ENCODE data around the gene MRE11.
"Not testable (repeated sequence)": the region's sequence is repeated elsewhere in the genome, so short reads cannot be mapped to it uniquely, and the experiment has no call there.

Gene MRE11

DNA sequence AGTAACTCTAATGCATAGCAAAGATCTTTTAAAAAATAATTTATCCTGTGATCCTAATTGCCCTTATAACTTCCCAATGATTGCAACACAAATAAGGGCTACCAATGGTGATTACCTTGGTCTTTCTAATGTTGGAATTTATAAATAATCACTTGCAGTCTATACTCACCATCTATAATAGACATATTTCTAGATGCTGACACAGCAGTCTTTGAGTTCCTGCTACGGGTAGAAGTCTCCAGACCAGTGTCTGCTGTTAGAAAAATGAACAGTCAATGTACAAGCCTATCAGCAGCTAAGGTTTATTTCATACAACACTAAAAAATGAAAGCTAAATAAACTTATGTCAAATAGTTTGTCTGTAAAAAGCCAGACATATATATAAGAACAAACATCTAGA lies 48.0 kb downstream of the MRE11 start:
- no peak for DNase-seq

DNA sequence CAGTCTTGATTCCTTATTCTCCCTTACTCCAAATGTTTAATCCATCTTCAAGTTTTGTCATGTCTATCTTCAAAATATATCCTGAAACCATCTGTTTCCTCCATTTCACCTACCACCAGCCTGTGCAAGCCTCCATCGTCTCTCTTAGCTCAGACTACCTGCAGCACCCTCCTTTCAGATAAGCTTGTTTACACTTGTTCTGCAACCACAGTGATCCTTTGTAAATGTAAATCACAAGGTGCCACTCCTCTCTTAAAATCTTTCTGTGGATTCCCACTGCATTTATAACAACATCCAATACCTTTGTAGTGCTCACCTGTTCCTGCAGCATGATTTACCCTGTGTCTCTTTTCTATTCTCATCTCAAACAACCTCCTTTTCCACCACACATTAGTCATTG lies 60.6 kb downstream of the MRE11 start:
- no peak for DNase-seq
- intact Hi-C loops (cut with DNase I): no loop called here

More for the DNA sequence above, 48.0 kb downstream of the MRE11 start:
- intact Hi-C loops (cut with DNase I): no loop called here

DNA sequence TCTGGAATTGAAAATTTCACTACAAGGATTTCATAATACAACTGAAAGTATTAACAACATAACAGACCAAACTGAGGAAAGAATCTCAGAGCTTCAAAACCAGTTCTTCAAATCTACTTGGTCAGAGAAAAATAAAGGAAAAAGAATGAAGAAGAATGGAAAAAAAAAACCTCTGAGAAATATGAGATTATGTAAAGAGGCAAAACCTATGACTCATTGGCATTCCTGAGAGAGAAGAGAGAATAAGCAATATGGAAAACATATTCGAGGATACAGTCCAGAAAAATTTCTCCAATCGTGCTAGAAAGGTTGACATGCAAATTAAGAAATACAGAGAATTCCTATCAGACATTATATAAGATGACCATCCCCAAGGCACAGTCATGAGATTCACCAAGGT lies 69.0 kb downstream of the MRE11 start:
- DNase-seq: no peak
- intact Hi-C loops (cut with DNase I): no loop called here

DNA sequence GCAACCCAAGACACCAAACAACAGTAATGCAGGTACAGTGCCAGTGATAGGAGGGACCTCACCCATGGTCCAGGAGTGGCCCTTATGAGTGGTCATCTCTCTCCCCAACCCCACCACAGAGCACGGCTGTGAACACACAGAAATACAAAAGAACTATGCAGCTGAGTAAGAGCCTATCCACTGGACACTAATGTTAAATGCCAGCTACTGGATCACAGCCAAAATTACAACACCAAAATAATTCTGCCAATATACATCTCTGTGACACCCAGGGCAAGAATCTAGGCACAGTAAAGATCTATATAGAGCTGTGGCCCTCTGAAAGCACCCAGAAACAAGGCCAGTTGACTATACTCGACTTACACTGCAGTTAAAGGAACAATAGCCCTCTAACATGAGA lies 69.6 kb downstream of the MRE11 start:
- no peak for DNase-seq
- intact Hi-C loops (cut with DNase I): no loop called here

DNA sequence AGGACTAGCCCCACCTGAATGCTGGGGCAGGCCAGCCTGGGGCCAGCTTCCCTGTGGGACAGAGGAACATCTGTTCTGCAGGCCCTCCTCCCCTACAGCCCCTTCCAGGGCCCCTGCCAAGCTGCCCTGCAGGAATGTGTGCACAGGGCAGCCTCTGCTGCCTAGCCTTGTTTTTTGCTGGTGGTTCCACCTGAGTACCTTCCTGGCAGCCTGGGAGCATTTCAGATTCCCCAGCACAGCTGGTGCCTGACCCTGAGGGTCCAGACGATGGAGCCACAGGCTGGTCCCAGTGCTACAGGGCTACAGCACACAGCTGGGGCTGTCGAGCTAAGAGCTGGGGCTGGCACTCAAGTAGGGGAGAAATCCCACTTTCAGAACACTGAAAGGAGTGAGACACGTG lies 70.1 kb downstream of the MRE11 start:
- intact Hi-C loops (cut with DNase I): no loop called here
- no peak for DNase-seq

DNA sequence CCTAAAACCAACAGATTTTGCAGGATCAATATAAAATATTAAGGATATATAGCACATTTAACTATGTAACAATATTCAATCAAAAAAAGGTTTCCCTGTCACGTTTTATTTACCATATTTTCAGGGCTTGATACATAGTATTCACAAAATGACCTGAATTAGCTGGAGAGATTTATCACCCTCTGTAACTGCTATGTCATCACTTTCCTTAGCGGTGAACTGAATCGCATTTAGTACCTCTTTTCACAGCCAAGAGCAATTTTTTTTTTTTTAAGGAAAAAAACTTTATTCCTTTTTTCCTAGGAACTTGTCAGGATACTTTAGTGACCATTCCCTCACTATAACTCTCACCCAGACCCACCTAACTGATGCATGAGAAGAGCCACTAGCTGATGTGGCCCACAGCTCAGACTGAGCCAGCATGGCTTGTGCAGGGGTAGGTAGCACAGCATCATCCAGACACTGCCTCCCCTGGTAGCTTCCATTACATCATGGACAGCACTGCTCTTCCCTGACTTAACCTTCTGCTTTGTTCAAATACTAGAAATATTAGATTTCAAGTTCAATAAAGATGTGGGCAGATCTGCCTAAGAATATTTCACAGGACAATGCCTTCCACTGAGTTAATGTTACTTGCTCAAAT lies 75.4 kb downstream of the MRE11 start:
- DNase-seq: no peak
- intact Hi-C loops (cut with DNase I): loop anchor here (5.0 kb wide), 1 partner anchor 246 kb away; no protein-coding TSS in a partner anchor

DNA sequence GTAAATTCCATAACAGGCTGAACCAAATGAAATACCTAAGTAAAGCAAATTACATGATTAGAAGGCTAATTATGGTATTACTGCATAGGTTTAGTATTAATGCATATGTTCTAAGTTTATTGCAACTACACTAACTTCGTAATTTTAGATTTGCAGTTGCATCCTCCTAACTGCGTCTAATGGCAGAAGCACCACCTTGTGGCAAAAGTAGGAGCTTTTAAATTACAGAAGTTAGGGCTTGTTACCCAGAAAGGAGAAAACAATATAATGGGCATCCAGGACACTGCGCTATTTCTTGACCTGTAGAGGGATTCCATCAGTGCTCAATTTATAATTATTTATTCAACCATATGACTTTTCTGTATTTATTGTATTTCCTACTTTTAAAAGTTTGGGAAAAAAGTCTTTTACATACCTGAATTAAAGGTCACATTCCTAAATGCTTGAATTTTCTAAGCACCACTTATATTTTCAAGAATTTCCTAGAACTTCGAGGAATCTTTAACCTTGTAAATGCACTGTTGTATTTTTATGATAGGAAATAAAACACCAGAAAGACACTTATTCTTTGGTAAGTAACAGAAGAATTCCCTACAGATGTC lies 76.2 kb downstream of the MRE11 start:
- DNase-seq: no peak
- intact Hi-C loops (cut with DNase I): loop anchor here (2.0 to 5.0 kb wide), 2 partner anchors 245 to 523 kb away; no protein-coding TSS in a partner anchor

DNA sequence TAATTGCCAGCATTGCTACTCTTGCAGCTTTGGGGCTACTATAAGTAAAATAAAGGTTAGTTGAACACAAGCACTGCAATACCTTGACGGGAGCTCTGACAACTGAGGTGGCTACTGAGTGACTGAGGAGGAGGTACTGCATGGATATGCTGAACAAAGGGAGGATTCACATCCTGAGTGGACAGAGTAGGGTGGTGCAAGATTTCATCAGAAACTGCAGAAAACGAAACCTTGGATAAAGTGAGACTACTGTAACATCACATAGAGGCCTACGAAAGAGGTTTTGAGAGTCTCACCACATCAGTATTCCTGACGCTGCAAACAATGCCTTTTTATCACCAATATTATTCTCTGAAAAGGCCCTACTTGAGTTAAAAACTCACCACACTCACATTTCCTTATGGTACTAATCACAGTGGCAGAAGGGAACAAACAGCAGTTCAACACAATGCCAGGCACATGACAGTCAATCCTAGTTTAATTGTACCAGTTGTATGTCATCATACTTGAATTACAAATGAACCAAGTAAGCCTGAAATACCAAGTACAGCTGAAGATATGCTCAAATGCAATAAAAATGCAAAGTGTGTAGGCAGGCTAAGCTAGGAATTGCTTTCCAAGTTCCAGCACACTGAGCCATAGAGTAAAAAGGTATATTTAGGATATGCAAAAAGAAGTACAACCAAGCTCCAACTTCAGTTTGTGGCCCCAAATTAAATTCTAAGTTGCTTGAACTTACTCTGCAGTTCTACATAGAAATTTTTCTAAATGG lies 88.4 kb downstream of the MRE11 start:
- intact Hi-C loops (cut with DNase I): no loop called here
- no peak for DNase-seq

DNA sequence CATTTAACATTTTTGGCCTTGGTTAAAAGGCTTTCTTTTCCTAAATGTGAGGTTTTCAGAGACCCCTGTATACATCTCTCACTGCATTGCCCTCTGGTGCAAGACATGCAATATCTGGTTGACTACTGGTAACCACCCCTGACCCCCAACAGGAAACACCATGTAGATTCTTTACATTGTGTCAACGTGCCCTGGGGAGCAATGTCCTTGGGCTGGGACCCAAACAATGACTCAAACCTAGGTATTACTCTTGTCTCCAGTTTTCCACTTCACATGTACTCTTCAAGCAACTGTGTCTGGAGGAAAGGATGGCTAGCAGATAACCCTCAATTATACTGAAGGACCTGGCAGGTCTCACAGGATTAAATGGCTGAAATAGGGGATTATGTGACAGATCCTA lies 91.3 kb downstream of the MRE11 start:
- no peak for DNase-seq
- intact Hi-C loops (cut with DNase I): no loop called here

DNA sequence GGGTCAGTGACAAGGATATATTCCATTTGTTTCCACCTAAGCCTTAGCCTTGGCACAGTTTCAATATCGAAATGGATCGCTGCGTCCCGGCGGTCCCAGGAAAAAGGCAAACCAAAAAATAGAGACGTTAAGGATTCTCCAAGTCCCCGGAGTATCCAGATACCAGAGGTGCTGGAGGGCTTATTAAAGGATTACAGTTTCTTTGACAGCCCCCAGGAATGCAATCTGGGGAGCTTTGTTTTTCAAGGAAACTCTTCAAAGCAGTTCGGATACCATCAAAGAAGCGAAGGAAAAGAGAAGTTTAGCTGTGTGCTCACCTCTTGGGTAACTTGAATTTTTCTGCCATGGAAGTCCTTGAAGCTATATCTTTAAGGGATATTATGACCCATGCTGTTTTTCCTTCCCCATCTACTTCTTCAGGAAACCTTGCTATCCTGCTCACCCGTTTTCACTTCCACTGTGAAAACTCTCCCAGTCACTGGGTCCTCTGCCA lies 91.8 kb downstream of the MRE11 start:
- intact Hi-C loops (cut with DNase I): no loop called here
- DNase-seq: no peak

DNA sequence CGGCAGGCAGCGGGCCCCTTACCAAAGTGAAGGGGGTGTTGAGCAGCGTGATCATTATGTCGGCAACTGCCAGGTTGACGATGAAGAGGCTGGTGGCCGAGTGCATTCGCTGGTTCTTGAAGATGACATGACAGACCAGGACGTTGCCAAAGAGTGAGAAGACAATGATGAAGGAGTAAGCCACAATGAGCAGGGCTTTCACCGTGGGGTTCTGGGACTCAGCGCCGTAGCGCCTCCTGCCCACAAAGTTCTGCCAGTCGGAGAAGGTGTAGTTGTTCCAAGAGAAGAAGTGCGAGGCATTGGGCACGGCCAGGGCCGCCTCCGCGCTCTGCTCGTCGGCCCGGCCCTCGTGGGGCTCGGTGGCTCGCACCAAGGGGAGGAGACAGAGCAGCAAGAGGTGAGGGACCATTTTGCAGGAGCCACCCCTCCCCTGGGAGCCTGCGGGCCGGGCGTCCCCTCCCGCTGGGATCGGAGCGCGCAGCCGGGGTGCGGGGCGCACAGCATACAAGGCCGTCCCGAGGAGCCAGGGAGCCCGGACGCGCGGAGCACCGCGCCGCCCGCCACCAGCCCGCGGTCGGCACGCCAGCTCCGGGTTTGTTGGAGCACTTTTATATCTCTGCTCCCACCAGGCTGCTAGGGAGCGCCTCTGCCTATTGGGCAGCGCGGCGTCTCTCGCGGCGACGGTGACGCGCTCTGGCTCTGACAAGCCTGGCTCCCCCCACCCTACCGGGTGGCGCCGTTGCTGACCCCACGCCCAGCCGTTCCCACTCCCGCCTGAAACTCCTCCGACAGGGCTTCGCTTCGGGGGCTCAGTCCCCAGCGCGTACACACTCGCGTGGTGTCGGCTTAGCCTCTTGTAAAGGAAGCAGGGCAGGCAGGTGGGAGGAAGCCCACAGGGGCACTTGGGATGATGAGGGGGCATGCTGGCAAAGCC lies 92.5 kb downstream of the MRE11 start, which contains the start of gene GPR83:
GPR83 (minus strand) TSS at position 581 of the 934 bp plus-strand sequence; CDS start at position 409, 172 bp downstream.
- intact Hi-C loops (cut with DNase I): no loop called here
- peak in 7 of 10 donors; percentile 27 to 91 (median 57) for DNase-seq

DNA sequence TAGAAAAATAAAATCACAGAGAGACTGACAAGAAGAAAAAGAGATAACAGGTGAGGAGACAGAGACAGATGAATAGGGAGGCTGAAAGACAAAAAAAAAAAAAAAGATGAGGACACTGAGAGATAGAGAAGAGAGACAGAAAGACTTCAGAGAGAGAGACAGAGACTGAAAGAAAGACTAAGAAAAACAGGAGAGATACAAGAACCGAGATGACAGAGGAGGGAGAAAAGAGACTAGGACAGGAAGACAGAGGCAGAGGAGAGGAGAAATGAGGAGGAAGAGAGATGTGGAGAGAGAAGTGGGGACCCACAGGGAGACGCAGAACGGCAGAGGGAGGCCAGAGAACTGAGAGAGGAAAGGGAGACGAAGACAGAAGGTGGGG lies 93.2 kb downstream of the MRE11 start:
- no peak for DNase-seq
- intact Hi-C loops (cut with DNase I): no loop called here

DNA sequence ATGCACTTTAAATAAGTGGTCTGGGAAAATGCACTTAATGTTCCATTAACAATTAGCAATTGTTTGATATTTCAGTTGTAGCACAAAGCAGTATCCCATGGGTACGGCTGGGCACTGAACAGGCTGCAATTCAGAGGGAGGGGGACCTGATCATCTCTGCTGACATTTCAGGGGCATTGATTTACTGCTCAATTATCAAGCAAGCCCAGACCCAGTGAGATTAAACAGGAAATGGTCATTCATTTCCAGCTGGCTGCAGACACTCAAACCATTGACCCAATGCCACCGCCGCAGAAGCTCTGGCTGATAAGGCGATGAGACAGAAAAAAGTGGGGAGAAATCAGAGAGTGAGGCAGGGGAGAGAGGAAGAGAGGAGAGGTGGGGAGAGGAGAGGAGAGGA lies 93.6 kb downstream of the MRE11 start:
- intact Hi-C loops (cut with DNase I): no loop called here
- DNase-seq: no peak

DNA sequence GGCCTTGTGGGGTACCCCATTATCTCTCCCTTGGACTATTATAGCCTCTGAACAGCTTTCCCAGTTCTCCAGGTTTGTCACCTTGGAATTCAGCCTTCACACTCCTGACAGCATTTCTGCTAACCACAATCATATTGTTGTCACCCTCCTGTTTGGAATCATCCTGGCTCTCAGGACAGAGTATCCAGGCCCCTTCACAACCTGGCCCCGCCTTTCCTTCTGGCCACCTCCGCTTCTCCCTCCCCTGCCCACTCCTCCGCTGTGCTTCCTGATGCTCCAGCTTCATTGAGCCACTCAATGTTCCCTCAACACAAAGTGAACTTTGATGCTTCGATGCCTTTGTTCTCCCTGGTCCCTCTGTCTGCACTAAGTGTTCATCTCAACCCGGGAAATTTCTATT lies 95.5 kb downstream of the MRE11 start:
- intact Hi-C loops (cut with DNase I): no loop called here
- DNase-seq: no peak

DNA sequence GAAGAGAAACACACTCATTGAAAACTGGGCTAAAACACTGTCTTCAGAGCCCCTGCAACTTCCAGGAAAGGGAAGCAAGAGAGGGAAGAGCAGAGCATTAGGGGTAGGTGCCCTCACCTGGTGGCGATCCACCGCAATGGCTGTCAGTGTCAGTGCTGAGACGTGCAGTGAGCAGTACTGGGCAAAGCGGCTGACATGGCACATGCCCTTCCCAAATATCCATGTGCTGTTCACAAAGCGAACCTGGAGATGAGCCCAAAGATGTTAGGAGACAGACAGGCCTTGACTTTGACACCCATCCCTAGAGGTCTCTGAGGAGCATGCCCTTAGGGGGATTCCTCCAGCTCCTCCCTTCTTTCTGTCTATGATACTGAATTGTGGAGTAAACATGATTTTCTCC lies 97.4 kb downstream of the MRE11 start:
- intact Hi-C loops (cut with DNase I): no loop called here
- no peak for DNase-seq

DNA sequence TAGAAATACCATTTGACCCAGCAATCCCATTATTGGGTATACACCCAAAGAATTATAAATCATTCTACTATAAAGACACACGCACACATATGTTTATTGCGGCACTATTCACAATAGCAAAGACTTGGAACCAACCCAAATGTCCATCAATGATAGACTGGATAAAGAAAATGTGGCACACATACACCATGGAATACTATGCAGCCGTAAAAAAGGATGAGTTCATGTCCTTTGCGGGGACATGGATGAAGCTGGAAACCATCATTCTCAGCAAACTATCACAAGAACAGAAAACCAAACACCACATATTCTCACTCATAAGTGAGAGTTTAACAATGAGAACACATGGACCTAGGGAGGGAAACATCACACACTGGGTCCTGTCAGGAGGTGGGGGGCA lies 101.7 kb downstream of the MRE11 start:
- intact Hi-C loops (cut with DNase I); DNase-seq: not testable (repeated sequence)

DNA sequence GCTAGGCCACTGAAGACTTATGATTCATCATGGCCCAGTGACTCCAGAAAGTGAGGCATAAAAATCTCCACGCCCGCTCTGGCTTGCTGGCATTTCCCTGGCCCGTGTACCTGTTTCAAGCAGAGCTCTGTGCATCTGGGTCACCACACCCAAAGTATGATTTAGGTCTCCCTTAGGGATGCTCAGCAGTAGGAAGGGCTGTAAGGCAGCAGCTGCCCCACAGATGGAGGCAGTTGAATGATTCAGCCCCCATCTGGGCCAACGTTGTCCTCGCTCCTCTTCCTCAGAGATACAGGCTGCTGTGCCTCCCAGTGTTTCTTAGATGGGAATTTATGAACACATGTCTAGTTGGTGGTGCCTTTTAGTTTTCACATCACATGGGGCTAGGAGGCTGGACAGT lies 114.0 kb downstream of the MRE11 start:
- intact Hi-C loops (cut with DNase I): no loop called here
- DNase-seq: no peak

DNA sequence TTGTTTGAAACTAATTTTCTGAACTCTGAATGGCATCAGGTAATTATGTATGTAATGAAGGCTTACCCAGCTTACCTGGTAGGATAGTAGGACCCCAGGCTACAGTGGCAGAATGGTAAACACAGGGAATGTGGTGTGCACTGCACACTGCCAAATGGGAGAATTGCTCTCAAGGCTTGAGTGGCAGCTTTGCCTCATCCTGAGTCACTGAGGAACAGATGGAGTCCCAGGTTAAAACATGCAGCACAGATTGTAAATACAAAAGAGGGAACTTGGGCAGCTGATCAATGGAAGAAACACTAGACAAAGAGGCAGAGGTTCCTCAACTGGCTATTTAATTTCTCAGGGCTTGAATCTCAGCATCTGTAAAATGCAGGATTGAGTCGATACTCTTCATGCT lies 116.8 kb downstream of the MRE11 start:
- DNase-seq: peak in 1 of 10 donors; percentile 18
- intact Hi-C loops (cut with DNase I): no loop called here

DNA sequence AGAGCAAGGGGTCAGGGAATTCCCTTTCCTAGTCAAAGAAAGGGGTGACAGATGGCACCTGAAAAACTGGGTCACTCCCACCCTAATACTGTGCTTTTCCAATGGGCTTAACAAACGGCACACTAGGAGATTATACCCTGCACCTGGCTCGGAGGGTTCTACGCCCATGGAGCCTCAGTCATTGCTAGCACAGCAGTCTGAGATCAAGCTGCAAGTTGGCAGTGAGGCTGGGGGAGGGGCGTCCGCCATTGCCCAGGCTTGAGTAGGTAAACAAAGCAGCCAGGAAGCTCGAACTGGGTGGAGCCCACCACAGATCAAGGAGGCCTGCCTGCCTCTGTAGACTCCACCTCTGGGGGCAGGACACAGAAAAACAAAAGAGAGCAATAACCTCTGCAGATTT lies 123.1 kb downstream of the MRE11 start:
- intact Hi-C loops (cut with DNase I): not testable (repeated sequence)
- DNase-seq: peak in 1 of 10 donors; percentile 50

Data from posterior cingulate gyrus (tissue), 11 donors.